Measurements from ENCODE around the gene PIP5K1B.

DNA sequence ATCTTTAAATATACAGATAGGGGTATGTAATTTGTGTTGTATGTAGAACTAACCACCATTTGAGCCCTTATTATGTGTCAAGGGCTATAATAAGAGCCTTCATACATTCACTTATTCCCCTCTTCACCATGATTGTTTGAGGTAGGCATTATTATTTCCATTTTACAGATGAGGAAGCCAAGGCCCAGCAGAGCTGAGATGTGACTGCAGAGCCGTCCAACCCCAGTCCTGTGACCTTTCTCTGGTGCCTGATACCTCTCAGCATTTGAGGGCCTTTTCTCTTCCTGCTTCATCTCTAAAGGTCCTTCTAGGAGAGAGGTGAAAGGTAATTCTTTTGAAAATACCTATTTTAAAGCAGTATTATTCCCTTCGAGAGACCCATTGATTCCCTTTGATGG lies 37.3 kb downstream of the PIP5K1B start:
- TF ChIP-seq HNRNPK (IDR thresholded peaks at IDR 0.05; ENCODE audit: low read depth, low read length, poor library complexity, severe bottlenecking): no peak
- TF ChIP-seq, protein P1, sequence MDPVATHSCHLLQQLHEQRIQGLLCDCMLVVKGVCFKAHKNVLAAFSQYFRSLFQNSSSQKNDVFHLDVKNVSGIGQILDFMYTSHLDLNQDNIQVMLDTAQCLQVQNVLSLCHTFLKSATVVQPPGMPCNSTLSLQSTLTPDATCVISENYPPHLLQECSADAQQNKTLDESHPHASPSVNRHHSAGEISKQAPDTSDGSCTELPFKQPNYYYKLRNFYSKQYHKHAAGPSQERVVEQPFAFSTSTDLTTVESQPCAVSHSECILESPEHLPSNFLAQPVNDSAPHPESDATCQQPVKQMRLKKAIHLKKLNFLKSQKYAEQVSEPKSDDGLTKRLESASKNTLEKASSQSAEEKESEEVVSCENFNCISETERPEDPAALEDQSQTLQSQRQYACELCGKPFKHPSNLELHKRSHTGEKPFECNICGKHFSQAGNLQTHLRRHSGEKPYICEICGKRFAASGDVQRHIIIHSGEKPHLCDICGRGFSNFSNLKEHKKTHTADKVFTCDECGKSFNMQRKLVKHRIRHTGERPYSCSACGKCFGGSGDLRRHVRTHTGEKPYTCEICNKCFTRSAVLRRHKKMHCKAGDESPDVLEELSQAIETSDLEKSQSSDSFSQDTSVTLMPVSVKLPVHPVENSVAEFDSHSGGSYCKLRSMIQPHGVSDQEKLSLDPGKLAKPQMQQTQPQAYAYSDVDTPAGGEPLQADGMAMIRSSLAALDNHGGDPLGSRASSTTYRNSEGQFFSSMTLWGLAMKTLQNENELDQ (CRISPR knock-in tag; IDR thresholded peaks at IDR 0.05; ENCODE audit: borderline replicate concordance): no peak
- TF ChIP-seq SRF (IDR thresholded peaks at IDR 0.05; ENCODE audit: low read depth, low read length): no peak
- no peak for TF ChIP-seq ZNF563 (CRISPR knock-in tag; IDR thresholded peaks at IDR 0.05)
- TF ChIP-seq SNAI1 (CRISPR knock-in tag; IDR thresholded peaks at IDR 0.05; ENCODE audit: borderline replicate concordance): no peak
- TF ChIP-seq, protein P2, sequence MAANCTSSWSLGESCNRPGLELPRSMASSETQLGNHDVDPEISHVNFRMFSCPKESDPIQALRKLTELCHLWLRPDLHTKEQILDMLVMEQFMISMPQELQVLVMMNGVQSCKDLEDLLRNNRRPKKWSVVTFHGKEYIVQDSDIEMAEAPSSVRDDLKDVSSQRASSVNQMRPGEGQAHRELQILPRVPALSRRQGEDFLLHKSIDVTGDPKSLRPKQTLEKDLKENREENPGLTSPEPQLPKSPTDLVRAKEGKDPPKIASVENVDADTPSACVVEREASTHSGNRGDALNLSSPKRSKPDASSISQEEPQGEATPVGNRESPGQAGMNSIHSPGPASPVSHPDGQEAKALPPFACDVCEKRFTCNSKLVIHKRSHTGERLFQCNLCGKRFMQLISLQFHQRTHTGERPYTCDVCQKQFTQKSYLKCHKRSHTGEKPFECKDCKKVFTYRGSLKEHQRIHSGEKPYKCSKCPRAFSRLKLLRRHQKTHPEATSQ (CRISPR knock-in tag; IDR thresholded peaks at IDR 0.05; ENCODE audit: borderline replicate concordance): no peak
- no peak for TF ChIP-seq NFRKB (IDR thresholded peaks at IDR 0.05)
- no peak for TF ChIP-seq CHD2 (IDR thresholded peaks at IDR 0.05; ENCODE audit: low read depth, low read length)
- no peak for TF ChIP-seq CBX5 (CRISPR knock-in tag; IDR thresholded peaks at IDR 0.05; ENCODE audit: borderline replicate concordance)
- no peak for TF ChIP-seq YY1 (IDR thresholded peaks at IDR 0.05; ENCODE audit: insufficient read depth, insufficient replicate concordance, low read depth, low read length)
- TF ChIP-seq, protein P3, sequence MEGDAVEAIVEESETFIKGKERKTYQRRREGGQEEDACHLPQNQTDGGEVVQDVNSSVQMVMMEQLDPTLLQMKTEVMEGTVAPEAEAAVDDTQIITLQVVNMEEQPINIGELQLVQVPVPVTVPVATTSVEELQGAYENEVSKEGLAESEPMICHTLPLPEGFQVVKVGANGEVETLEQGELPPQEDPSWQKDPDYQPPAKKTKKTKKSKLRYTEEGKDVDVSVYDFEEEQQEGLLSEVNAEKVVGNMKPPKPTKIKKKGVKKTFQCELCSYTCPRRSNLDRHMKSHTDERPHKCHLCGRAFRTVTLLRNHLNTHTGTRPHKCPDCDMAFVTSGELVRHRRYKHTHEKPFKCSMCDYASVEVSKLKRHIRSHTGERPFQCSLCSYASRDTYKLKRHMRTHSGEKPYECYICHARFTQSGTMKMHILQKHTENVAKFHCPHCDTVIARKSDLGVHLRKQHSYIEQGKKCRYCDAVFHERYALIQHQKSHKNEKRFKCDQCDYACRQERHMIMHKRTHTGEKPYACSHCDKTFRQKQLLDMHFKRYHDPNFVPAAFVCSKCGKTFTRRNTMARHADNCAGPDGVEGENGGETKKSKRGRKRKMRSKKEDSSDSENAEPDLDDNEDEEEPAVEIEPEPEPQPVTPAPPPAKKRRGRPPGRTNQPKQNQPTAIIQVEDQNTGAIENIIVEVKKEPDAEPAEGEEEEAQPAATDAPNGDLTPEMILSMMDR (CRISPR knock-in tag; IDR thresholded peaks at IDR 0.05): no peak
- no peak for TF ChIP-seq EZH2 (conservative IDR thresholded peaks at IDR 0.05; ENCODE audit: low read depth, low read length)
- TF ChIP-seq ZNF354B (CRISPR knock-in tag; IDR thresholded peaks at IDR 0.05): no peak
- no peak for TF ChIP-seq NFE2L2 (IDR thresholded peaks at IDR 0.05; ENCODE audit: low read length)
